ENCODE measurements around the gene FOXC2. TPM values are rescaled to one million over a fixed set of nuclear protein-coding genes. Genes with fewer than 3 reads are reported as not detected.

Gene FOXC2
- total and polyA plus RNA-seq, 9 of the 15 experiments (the other 6 are each of a cell fraction or from before 2014, with no cell fraction given), result 0.01 to 0.11 (median 0.10) TPM; not detected in 5

DNA sequence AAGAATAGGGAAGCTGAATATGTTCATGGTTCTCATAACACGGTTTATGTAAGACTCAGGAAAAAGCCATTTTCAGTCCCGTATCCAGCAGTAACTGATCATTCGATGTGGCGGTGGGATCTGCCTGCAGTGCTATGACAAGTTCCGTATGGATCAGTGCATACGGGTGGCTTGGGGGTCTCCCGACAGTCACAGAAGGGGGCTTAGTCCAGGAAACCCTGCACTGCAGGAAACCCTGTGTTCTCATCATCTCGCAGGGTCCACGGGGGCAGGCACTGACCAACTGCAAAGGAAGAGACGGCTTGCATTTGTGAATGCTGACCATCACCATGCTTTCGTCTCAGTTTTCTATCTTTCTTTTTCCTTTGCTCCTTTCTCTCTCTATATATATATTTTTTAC lies 19.3 kb upstream of the FOXC2 start:
- H3K9me3 ChIP-seq (replicated peaks; ENCODE audit: control insufficient read depth, insufficient read depth, low read depth, low read length), result no peaks in the 10 kb centered on the region
- TF ChIP-seq HCFC1 (IDR thresholded peaks at IDR 0.05; ENCODE audit: low read depth, low read length), result no peak
- TF ChIP-seq, protein P1, sequence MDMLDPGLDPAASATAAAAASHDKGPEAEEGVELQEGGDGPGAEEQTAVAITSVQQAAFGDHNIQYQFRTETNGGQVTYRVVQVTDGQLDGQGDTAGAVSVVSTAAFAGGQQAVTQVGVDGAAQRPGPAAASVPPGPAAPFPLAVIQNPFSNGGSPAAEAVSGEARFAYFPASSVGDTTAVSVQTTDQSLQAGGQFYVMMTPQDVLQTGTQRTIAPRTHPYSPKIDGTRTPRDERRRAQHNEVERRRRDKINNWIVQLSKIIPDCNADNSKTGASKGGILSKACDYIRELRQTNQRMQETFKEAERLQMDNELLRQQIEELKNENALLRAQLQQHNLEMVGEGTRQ (CRISPR knock-in tag; IDR thresholded peaks at IDR 0.05), result no peak
- no peak for TF ChIP-seq PKNOX1 (IDR thresholded peaks at IDR 0.05)
- no peak for TF ChIP-seq CBX5 (IDR thresholded peaks at IDR 0.05; ENCODE audit: borderline replicate concordance, low read depth)
- no peak for TF ChIP-seq ZNF76 (CRISPR knock-in tag; IDR thresholded peaks at IDR 0.05; ENCODE audit: borderline replicate concordance)
- no peak for TF ChIP-seq RFX1 (IDR thresholded peaks at IDR 0.05)
- TF ChIP-seq, protein P2, sequence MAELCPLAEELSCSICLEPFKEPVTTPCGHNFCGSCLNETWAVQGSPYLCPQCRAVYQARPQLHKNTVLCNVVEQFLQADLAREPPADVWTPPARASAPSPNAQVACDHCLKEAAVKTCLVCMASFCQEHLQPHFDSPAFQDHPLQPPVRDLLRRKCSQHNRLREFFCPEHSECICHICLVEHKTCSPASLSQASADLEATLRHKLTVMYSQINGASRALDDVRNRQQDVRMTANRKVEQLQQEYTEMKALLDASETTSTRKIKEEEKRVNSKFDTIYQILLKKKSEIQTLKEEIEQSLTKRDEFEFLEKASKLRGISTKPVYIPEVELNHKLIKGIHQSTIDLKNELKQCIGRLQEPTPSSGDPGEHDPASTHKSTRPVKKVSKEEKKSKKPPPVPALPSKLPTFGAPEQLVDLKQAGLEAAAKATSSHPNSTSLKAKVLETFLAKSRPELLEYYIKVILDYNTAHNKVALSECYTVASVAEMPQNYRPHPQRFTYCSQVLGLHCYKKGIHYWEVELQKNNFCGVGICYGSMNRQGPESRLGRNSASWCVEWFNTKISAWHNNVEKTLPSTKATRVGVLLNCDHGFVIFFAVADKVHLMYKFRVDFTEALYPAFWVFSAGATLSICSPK (IDR thresholded peaks at IDR 0.05; ENCODE audit: borderline replicate concordance), result no peak
- TF ChIP-seq, protein P3, sequence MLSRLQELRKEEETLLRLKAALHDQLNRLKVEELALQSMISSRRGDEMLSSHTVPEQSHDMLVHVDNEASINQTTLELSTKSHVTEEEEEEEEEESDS (CRISPR knock-in tag; IDR thresholded peaks at IDR 0.05), result no peak
- TF ChIP-seq NFE2 (IDR thresholded peaks at IDR 0.05; ENCODE audit: low read depth), result no peak
- no peak for TF ChIP-seq DPF2 (IDR thresholded peaks at IDR 0.05)
- no peak for TF ChIP-seq ZFP36 (IDR thresholded peaks at IDR 0.05; ENCODE audit: low read depth, low read length, partially characterized antibody)
- no peak for TF ChIP-seq U2AF2 (optimal IDR thresholded peaks at IDR 0.05; ENCODE audit: low read depth, low read length)
- ChIA-PET CTCF (ENCODE audit: low intra/inter-chr PET ratio) (no interaction called here), POLR2A (no interaction called here)
- BruUV-seq (replicated peaks), result no TSS peak
- H3K36me3 ChIP-seq (ENCODE audit: control insufficient read depth, insufficient read depth, low read length), result peaks cover 25% of the 10 kb centered on the region; the same call in 2 of the 3 replicates
- no peak for DNase-seq (ENCODE audit: extremely low read depth in 1 of 4, low spot score in 3 of 4)
- 92% methylated on average over 10 of the region's 11 CpGs for WGBS (ENCODE audit: insufficient coverage, low coverage, missing lambda C conversion rate)
- H2AFZ ChIP-seq (ENCODE audit: low read depth, low read length), result no peak overlapping the region
- H3K9ac ChIP-seq (ENCODE audit: insufficient read depth in 1 of 2, low read depth in 2 of 2, low read length in 2 of 2), result no peak overlapping the region
- H3K4me1 ChIP-seq (replicated peaks in 1 of 2; ENCODE audit: control insufficient read depth in 2 of 2, insufficient read depth in 2 of 2, low read length in 2 of 2), result no peaks in the 10 kb centered on the region
- no peak for ATAC-seq
- no peaks in the 10 kb centered on the region for H4K20me1 ChIP-seq (replicated peaks; ENCODE audit: control insufficient read depth, insufficient read depth, low read length)
- H3K27me3 ChIP-seq (ENCODE audit: control insufficient read depth in 2 of 2, insufficient read depth in 2 of 2, low read length in 2 of 2), result no peaks in the 10 kb centered on the region
- H3K79me2 ChIP-seq (ENCODE audit: control insufficient read depth, insufficient read depth, low read length), result no peaks in the 10 kb centered on the region
- peaks cover 3% of the 10 kb centered on the region for H3K9me1 ChIP-seq (ENCODE audit: control insufficient read depth, insufficient read depth, low read length)
- no peak overlapping the region for H3K4me2 ChIP-seq (ENCODE audit: insufficient read depth, low read length)
- no peak for FAIRE-seq
- in situ Hi-C loops (cut with MboI) (no loop called here), intact Hi-C loops (cut with micrococcal nuclease) (no loop called here)
- no peak overlapping the region for H3K4me3 ChIP-seq
- H3K27ac ChIP-seq (ENCODE audit: extremely low read depth, low read depth, low read length), result no peak overlapping the region
